Left ventricle myocardium superior (tissue), 1 donor: Measurements from ENCODE around the gene FNDC10. TPM values are rescaled to one million over a fixed set of nuclear protein-coding genes. Genes with fewer than 3 reads are reported as not detected.

Source experiments
- ATAC-seq: fragments of 200-7000 bp; cut with Tn5 transposase; one replicate; pipeline ENCODE4 v1.9.1; 2020; ENCODE audit warnings: mild to moderate bottlenecking, moderate library complexity
- DNase-seq: peaks from one replicate; pipeline ENCODE4 v3.0.0-alpha.2; 2020
- intact Hi-C: fragments of 100-400 bp; cut with micrococcal nuclease; formaldehyde crosslinking; loops from one replicate; pipeline ENCODE4 v1.11.0; 2022
- total RNA-seq: library from RNA; stranded (reverse); fragmentation: NEBNext Ultra II Directional; extraction: Animal tissue kit (Norgen Biotek cat#: 25700); gene quantifications from one replicate; pipeline ENCODE4 v1.2.1, GENCODE V29; 2021
- donor health status: DM: no; HTN: yes; CAD: no; lungs with severe emphysema.

FNDC10 gene
- total RNA-seq, 1 donor from 2014 or later, result 3.6 TPM

DNA sequence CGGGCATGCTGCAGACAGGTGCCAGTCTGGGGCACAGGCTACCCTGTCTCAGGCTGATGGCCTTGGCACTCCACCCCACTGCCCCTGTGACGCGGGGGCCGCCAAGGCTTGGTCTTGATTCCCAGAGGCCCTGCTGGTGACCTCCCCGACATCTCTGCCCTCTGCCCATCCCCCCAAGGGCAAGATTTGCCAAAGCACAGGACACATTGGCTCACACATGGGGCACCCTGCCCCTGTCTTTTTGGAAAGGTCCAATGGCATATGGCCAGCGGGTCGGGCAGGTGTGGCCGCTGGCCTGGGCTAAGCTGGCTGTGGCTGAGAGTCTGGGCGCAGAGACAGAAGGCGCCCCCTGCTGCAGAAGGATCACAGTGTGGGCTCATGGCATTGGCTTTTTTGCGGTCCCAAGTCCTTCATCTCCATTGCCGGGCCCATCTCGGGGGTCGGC, 20.0 kb upstream of the FNDC10 start:
- DNase-seq (peak; percentile 85), ATAC-seq (peak; percentile 44)
- intact Hi-C loops, result no loop called here

DNA sequence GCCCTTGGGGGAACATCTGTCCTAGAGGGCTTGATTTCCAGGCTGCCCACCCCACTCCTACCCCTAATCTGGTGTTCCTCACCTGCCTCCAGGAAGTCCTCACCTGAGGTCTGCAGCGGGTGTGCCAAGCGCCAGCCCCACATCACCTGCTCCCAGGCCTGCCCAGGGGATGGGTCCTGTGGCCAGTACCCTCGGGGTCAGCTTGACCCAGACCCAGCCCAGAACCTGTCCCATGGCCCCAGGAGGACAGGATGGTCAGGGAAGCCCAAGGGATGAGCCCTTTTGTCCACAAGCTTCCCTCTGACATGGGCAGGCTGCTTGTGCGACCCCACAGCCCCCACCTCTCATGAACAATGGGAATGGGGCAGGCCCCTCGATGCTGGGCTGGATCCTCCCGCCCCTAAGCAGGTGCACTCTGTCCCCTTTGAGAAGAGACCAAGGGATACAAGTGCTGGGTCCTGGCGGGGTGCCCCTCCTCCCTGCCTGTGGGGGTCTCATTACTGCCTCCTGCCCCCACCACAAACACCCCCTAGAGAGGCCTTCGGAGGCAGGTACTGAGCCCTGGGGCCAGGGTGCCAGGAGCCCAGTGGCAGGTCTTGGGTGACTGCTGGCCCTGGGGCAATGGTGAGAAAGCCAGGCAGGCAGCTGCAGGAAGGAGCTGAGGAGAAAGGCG, 18.6 kb upstream of the FNDC10 start:
- no peak for ATAC-seq
- intact Hi-C loops, result no loop called here
- DNase-seq, result peak; percentile 27

DNA sequence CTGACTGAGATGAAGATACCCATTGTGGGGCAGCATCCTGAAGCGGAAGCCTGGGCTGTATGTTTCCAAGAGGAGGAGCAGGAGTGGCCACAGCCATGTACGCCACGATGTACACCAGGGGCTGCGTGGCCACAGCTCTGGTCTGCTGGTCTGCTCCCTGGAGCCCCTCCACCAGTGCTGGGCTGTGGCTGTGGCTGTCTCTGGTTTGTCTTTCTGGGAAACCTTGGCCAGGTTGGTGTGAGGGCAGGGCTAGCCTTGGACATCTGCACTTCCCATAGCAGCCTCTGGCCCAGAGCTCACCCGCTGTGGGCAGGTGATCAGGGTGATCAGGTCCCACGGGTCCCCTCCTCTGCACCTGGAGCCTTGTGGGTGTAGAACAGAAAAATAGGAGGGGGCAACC, 18.0 kb upstream of the FNDC10 start:
- DNase-seq (peak; percentile 26), ATAC-seq (no peak)
- intact Hi-C loops, result no loop called here

DNA sequence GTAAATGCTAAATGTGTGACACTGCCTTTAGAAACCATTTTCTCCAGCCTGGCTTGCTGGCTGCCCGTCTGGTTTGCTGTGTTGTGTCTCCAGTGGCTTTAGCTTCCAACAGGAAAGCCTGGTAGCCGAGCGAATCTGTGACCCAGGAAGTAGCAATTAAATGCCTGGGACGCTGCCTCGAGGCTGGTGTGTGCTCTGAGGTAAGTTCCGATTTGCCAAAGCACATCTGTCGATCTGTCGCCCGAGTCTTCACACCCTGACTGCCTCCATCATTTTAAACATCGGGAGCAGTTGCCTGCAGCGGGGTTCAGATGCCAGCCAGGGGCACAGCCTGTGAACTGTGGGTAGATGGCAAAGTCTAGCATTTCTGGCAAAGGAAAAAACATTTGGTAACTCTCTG, 17.6 kb upstream of the FNDC10 start:
- intact Hi-C loops, result no loop called here
- no peak for DNase-seq
- no peak for ATAC-seq

DNA sequence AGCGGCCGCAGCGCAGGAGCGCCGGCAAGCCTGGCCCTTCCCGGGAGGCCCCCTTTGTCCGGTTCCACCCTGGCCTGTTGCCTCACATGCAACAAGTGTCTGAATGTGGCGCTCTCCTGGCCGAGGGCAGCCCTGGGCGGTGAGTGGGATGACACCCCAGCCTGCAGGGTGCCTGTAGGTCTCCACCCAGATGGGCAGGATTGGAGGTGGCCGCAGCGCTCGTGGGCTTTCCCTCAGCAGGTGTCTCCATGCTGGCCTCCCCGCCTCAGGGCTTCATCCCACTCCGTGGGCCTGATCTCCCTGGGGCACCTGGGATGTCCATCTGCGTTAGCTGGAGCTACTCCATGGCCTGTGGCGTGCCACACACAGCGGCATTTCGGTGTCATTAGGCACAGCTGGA, 16.9 kb upstream of the FNDC10 start:
- DNase-seq, result peak; percentile 45
- ATAC-seq, result no peak
- intact Hi-C loops, result no loop called here

DNA sequence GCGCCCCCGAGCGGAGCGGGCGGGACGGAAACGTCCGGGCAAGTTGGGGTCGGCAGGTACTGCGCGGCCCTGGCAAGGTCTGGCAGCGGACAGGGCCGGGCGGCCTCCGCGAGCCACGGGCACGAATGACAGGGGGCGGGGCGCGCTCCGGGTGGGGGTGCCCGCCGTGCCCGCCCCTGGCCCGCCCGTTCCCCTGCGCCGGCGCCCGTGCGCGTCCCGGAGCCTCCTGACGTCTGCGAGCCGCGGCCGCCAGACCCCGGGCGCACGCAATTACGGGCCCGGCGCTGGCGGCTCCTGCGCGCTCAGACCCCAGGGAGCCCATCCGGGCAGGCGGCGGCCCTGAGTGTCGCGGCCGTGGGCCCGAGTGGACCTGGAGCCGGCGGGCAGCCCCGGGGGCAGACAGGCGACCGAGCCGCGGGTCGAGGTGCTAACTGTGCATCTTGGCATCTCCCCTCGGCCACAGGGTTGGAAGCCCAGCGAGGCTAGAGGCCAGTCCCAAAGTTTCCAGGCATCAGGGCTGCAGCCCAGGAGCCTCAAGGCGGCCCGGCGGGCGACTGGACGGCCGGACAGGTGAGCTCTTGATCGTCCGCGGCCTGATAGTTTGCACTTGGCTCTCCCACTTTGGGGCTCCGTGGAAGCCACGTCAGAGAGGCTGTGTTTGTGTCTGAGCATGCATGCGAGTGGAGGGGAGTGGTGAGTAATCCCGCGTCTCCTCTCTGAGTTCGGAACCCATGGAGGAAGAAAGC, 16.3 kb upstream of the FNDC10 start:
- peak; percentile 7 for ATAC-seq
- peak; percentile 80 for DNase-seq
- intact Hi-C loops, result no loop called here

DNA sequence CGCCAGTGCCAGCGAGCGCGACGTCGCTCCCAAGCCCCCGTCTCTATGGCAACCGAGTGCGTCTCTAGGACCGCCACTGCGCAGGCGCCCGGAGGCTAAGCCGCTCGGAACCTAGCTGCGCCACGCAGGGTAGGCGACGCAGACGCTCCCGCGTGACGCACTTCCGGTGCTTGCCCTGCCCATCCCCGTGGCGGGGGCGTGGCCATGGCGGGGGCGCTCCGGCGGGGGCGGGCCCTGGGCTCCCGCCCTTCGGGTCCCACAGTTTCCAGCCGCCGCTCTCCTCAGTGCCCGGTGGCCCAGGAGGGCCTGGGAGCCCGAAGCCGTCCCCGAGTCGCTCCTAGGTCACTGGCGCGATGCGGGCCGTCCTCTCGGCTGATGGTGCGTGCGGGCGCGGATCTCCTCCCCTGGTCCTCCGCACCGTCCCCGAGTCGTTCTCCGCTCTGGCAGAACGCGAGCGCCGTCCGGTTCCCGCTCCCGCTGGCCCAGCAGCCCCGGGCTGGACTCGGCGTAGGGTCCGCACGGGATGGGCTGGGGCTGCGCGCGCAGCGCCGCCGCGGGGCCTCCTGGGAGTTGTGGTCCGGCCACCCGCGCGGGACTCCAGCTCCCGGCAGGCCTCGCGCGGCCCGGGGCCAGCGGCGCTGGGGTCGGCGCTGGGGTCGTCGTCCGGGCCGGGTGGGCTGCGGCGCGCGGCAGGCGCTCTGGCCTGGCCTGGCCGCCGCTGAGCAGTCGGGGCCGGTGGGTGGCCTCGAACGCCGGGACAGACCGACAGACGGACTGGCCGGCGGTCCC, 15.5 kb upstream of the FNDC10 start, which contains the start of gene MIB2:
MIB2 (plus strand) TSS at position 245 of the 789 bp plus-strand sequence. CDS start 7,953 bp downstream, outside the sequence.
- intact Hi-C loops, result no loop called here
- peak; percentile 91 for ATAC-seq

DNA sequence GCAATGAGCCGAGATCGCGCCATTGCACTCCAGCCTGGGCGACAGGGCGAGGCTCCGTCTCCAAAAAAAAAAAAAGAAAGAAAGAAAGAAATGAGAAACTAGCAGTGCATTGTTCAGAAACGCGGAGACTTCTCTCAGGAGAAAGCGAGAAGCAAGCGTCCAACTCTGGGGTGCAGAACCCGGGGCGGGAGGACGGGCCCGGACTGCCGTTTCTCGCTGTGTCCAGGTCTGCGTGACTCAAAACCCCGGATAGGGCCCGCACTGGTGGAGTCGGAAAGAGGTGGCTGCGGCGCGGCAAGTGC, 15.0 kb upstream of the FNDC10 start:
- DNase-seq (no peak), ATAC-seq (no peak)
- intact Hi-C loops, result no loop called here

More for the DNA sequence above, 15.5 kb upstream of the FNDC10 start, which contains the start of gene MIB2:
- peak; percentile 98 for DNase-seq

DNA sequence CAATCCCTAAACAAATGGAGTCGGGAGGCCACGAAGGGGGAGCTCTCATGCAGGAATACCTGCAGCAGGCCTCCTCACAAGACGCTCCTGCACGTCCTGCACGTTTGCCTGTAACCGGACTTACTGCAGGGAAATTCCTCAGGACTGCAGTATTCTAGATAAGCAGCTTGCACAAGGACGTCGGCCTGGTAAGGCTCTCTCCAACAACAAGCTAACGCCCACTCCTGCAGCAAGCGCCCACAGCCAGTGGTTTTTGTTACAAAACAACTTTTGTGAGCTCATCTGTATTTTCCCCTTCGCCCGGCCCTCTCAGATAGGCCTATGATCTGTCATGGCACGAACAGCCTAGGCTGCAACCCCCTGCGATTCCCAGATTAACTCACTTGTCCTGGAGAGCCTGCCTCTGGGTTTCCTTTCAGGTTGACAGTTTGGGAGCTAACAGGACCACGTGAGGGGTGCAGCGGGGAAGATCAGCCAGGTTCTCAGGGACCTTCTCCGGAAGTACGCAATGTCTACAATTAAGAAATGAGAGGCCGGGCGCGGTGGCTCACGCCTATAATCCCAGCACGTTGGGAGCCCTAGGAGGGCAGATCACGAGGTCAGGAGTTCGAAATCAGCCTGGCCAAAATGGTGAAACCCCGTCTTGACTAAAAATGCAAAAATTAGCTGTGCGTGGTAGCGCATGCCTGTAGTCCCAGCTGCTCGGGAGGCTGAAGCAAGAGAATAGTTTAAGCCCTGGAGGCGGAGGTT, 14.4 kb upstream of the FNDC10 start:
- peak; percentile 44 for DNase-seq
- intact Hi-C loops, result no loop called here
- ATAC-seq, result no peak

DNA sequence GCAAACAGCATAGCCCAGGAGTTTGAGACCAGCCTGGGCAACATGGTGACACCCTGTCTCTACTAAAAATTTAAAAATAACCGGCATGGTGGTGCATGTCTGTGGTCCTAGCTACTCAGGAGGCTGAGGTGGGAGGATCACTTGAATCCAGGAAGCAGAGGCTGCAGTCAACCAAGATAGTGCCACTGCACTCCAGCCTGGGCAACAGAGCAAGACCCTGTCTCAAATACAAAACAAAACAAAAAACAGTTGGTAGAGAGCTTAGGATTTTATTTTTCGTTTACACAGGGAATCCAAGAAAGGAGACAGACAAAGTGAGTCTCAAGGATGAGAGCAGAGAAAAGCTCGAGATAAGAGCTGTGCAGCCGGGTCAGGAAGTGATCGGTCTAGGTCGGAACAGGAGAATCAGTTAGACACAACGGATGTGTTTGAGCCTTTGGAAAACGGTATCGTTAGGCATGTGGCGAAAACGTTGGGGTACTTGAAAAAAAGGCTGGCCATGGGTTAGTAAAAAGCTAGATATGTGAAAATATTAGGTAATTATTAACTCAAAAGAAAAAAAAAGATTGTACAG, 13.7 kb upstream of the FNDC10 start:
- ATAC-seq (no peak), DNase-seq (peak; percentile 4)
- intact Hi-C loops, result no loop called here

DNA sequence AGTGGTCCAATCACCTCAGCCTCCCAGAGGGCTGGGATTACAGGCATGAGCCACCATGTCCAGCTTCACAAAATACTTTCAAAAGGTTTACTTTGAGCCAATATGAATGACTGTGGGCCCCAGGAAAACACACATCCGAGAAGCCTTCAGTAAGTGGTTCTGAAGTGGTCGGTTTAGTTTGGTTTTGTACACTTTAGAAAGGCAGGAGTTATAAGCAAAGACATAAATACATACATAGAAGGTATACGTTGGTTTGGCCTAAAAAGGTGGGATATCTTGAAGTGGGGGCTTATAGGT, 12.1 kb upstream of the FNDC10 start:
- intact Hi-C loops, result no loop called here
- ATAC-seq (no peak), DNase-seq (no peak)

DNA sequence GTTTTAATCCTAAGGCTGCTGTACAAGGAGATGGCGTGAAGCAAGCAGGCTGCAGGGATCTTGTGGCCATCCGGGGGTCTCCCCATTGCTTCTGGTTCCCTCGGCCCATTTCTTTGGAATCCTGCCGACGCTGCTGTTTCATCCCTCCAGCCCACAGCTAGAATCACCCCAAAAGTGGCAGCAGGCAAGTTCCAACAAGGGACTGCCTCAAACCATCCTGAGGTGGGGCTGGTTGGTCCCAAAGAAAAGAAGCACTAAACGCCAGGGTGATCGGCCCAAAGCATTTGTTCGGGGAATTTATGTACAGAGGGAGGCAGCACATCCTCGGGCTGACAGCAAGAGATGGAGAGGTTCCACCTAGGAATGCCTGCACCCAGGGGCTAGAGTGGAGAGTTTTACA, 10.9 kb upstream of the FNDC10 start:
- ATAC-seq, result no peak
- no peak for DNase-seq
- intact Hi-C loops, result no loop called here

DNA sequence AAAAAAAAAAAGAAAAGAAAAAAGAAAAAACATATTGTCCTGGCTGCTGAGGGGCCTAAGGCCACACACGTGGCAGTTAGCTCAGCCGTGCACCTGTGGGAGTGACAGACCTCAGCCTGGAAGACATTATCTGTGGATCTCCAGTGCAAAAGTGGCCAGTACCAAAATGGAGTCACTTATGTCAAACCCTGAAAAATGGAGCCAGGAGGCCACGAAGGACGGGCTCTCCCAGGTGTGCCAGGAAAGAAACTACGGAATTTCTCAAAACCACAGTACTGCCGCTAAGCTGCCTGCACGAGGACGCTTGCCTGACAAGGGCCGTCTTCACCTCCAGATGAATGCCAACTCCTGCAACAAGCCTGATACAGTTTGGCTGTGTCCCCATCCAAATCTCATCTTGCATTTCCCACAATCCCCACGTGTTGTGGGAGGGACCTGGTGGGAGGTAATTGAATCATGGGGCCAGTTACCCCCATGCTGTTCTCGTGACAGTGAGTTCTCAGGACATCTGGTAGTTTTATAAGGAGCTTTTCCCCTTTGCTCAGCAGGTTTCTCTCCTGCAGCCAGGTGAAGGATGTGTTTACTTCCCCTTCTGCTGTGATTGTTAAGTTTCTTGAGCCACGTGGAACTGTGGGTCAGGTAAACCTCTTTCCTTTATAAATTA, 10.0 kb upstream of the FNDC10 start:
- no peak for ATAC-seq
- peak; percentile 18 for DNase-seq
- intact Hi-C loops, result no loop called here

DNA sequence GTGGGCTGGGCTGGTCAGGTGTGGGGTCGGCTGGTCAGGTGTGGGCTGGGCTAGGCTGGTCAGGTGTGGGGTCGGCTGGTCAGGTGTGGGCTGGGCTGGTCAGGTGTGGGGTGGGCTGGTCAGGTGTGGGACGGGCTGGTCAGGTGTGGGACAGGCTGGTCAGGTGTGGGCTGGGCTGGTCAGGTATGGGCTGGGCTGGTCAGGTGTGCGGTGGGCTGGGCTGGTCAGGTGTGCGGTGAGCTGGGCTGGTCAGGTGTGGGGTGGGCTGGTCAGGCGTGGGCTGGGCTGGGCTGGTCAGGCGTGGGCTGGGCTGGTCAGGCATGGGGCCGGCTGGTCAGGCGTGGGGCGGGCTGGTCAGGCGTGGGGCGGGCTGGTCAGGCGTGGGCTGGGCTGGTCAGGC, 6.3 kb upstream of the FNDC10 start:
- intact Hi-C loops, result no loop called here
- no peak for ATAC-seq
- no peak for DNase-seq

DNA sequence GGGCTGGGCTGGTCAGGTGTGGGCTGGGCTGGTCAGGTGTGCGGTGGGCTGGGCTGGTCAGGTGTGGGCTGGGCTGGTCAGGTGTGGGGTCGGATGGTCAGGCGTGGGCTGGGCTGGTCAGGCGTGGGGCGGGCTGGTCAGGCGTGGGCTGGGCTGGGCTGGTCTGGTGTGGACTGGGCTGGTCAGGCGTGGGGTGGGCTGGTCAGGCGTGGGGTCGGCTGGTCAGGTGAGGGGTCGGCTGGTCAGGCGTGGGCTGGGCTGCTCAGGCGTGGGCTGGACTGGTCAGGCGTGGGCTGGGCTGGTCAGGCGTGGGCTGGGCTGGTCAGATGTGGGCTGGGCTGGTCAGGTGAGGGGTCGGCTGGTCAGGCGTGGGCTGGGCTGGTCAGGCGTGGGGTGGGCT, 5.8 kb upstream of the FNDC10 start:
- intact Hi-C loops, result no loop called here
- peak; percentile 12 for DNase-seq
- ATAC-seq, result no peak

DNA sequence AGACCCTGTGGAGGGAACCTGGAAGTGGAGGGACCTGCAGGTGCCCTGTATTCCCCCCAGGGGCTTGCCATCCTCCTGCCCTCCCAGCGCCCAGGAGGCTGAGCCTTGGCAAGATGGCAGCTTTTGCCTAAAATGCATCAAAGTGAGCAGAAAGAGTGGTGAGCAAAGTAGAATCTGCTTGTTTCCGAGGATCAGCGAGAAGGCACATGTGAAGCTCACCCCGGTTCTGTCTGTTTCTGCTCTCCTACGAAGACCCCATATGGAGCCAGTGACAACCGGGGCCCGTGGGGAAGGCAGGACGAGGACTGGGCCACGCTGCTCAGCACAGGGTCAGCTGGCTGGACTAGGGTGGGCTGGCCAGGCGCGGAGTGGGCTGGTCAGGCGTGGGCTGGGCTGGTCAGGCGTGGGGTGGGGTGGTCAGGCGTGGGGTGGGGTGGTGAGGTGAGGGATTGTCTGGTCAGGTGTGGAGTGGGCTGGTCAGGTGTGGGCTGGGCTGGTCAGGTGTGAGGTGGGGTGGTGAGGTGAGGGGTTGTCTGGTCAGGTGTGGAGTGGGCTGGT, 5.2 kb upstream of the FNDC10 start:
- ATAC-seq (no peak), DNase-seq (peak; percentile 20)
- intact Hi-C loops, result no loop called here

DNA sequence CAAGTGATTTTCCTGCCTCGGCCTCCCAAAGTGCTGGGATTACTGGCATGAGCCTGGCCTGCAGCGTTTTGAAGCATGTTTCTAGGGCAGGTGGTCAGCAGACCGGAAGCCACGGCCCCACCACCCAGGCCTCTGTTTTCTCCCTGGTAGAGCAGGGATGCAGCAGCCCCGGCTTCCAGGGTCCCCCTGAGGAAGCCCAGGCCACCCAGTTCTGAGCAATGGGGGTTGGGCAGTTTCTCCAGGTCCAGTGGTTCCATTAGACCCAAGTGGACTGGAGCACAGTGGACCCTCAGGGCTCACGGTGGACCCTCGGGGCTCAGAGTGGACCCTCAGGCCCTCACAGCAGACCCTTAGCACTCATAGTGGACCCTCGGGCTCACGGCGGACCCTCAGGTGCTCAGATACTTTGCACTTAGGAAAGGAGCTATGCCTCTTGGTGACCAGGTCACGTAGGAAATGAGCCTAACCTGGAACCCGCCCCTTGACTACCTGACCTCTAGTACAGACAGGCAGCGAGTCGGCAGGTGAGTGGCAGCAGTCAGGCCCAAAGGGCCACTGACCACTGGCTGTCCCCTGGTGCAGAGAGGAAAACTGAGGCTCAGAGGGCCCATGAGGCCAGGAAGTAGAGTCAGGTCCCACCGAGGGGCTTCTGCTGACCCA, 4.6 kb upstream of the FNDC10 start:
- intact Hi-C loops, result no loop called here
- no peak for DNase-seq
- no peak for ATAC-seq
